C4-2B (cell line): ENCODE results near the gene FRMD5.

Source experiments
- CTCF ChIP-seq: fragments of 450-650 bp; conservative IDR thresholded peaks from 2 replicates; pipeline ENCODE4 v1.5.1; 2017; ENCODE audit warnings: mild to moderate bottlenecking
- ZFX ChIP-seq: fragments of 450-650 bp; IDR thresholded peaks from 2 replicates; pipeline ENCODE4 v1.6.1; 2017

- TF ChIP-seq CTCF (no peak), ZFX (no peak)
Measured at GRCh38 chr15:43998607-43999006, 196.5 kb downstream of the FRMD5 start.
